Fibroblast of mammary gland (primary cell): Measurements from ENCODE around the gene CALY.

Experiments
- DNase-seq: peaks from one replicate; pipeline ENCODE4 v3.0.0-alpha.2; 2010; ENCODE audit warnings: low read depth
- H3K4me3 ChIP-seq: 2 replicates; pipeline ENCODE4 v1.5.1; 2011; ENCODE audit warnings: low read depth, mild to moderate bottlenecking, low read length, moderate library complexity; ENCODE audit not compliant: control insufficient read depth
- CTCF ChIP-seq: conservative IDR thresholded peaks from 2 replicates; pipeline ENCODE4 v1.5.1; 2011; ENCODE audit warnings: low read depth, low read length, inconsistent platforms; ENCODE audit not compliant: control insufficient read depth, insufficient read depth

Gene CALY

GRCh38 chr10:133355991-133356390 lies 19.3 kb upstream of the CALY start:
- H3K4me3 ChIP-seq: no peak overlapping the region
- DNase-seq: no peak
- TF ChIP-seq CTCF: no peak

- DNase-seq: no peak
- no peak overlapping the region for H3K4me3 ChIP-seq
- no peak for TF ChIP-seq CTCF
These were observed 18.6 kb upstream of the CALY start for GRCh38 chr10:133355266-133355665.

GRCh38 chr10:133354672-133355240 lies 18.1 kb upstream of the CALY start:
- no peak for TF ChIP-seq CTCF
- H3K4me3 ChIP-seq: no peak overlapping the region
- no peak for DNase-seq

GRCh38 chr10:133353988-133354605 lies 17.4 kb upstream of the CALY start:
- no peak for TF ChIP-seq CTCF
- H3K4me3 ChIP-seq: no peak overlapping the region
- no peak for DNase-seq

GRCh38 chr10:133353202-133353959 lies 16.7 kb upstream of the CALY start:
- no peak for TF ChIP-seq CTCF
- DNase-seq: no peak
- no peak overlapping the region for H3K4me3 ChIP-seq

- peak; percentile 1 for TF ChIP-seq CTCF
- no peak overlapping the region for H3K4me3 ChIP-seq
- no peak for DNase-seq
These were observed 15.0 kb upstream of the CALY start for GRCh38 chr10:133351408-133352318.
